ENCODE measurements around the gene CYBA. TPM values are rescaled to one million over a fixed set of nuclear protein-coding genes. Genes with fewer than 3 reads are reported as not detected.
A peak's percentile ranks its signal among the peaks of the same experiment; 100 is the strongest.

The CYBA gene
- polyA plus RNA-seq, 3 donors, result 1,168 to 2,376 (median 2,092) TPM

- Mint-ChIP-seq H3K4me1 (peaks cover 50% of the 10 kb centered on the region), H3K4me3 (no peak overlapping the region), H3K27ac (peak overlapping the region in 2 of 7 donors; percentile 65 to 87), H3K9me3 (no peaks in the 10 kb centered on the region), H3K36me3 (peaks cover 31 to 34% of the 10 kb centered on the region in 2 donors), H3K27me3 (ENCODE audit: low read depth in 3 of 3) (peaks cover 7 to 14% (median 12%) of the 10 kb centered on the region in 3 donors)
- peaks cover 31% of the 10 kb centered on the region for H4K20me1 ChIP-seq (ENCODE audit: insufficient read depth, low read length)
- H3K27ac ChIP-seq (ENCODE audit: low read depth in 1 of 2, low read length in 2 of 2), result no peak overlapping the region
- H2AFZ ChIP-seq (ENCODE audit: insufficient read depth, low read depth, low read length, poor library complexity, severe bottlenecking), result no peak overlapping the region
- H3K79me2 ChIP-seq (ENCODE audit: insufficient read depth, low read length), result peaks cover 5% of the 10 kb centered on the region
- no peak for DNase-seq
- peaks cover 32 to 38% of the 10 kb centered on the region in 2 donors for H3K4me1 ChIP-seq (ENCODE audit: control insufficient read depth in 1 of 2, insufficient read depth in 2 of 2, low read length in 2 of 2)
- H3K4me2 ChIP-seq (replicated peaks; ENCODE audit: extremely low read depth, low read length, poor library complexity, severe bottlenecking), result no peak overlapping the region
- intact Hi-C loops (cut with micrococcal nuclease), result no loop called here
- H3K9me3 ChIP-seq (replicated peaks in 1 of 2; ENCODE audit: control insufficient read depth in 1 of 2, insufficient read depth in 1 of 2, low read length in 2 of 2), result no peaks in the 10 kb centered on the region
- TF ChIP-seq CTCF (IDR thresholded peaks at IDR 0.05), result no peak
- 100% methylated on average over 1 of the region's 10 CpGs for WGBS (ENCODE audit: insufficient coverage)
- no peak overlapping the region for H3K9ac ChIP-seq (ENCODE audit: insufficient read depth, low read length, poor library complexity, severe bottlenecking)
- peaks cover 27 to 32% of the 10 kb centered on the region in 2 donors for H3K36me3 ChIP-seq (replicated peaks in 1 of 2; ENCODE audit: control insufficient read depth in 1 of 2, insufficient read depth in 2 of 2, low read length in 2 of 2)
- H3K27me3 ChIP-seq (ENCODE audit: control insufficient read depth in 2 of 2, insufficient read depth in 2 of 2, low read length in 2 of 2), result no peaks in the 10 kb centered on the region
- H3K4me3 ChIP-seq (replicated peaks in 1 of 3; ENCODE audit: low read depth in 2 of 3, low read length in 3 of 3), result no peak overlapping the region
Observed at GRCh38 chr16:88692861-88693260, 42.0 kb upstream of the CYBA start.

- Histone ChIP-seq H2AFZ (ENCODE audit: insufficient read depth, low read depth, low read length, poor library complexity, severe bottlenecking) (peak overlapping the region; percentile 29), H3K9ac (ENCODE audit: insufficient read depth, low read length, poor library complexity, severe bottlenecking) (peak overlapping the region; percentile 15), H3K27me3 (ENCODE audit: control insufficient read depth in 2 of 2, insufficient read depth in 2 of 2, low read length in 2 of 2) (no peaks in the 10 kb centered on the region), H4K20me1 (ENCODE audit: insufficient read depth, low read length) (peaks cover 23% of the 10 kb centered on the region), H3K4me1 (ENCODE audit: control insufficient read depth in 1 of 2, insufficient read depth in 2 of 2, low read length in 2 of 2) (peaks cover 36 to 42% of the 10 kb centered on the region in 2 donors), H3K27ac (ENCODE audit: low read depth in 1 of 2, low read length in 2 of 2) (peak overlapping the region; percentile 31 to 54), H3K79me2 (ENCODE audit: insufficient read depth, low read length) (no peaks in the 10 kb centered on the region), H3K4me3 (replicated peaks in 1 of 3; ENCODE audit: low read depth in 2 of 3, low read length in 3 of 3) (peak overlapping the region in 1 of 3 experiments; percentile 19), H3K36me3 (replicated peaks in 1 of 2; ENCODE audit: control insufficient read depth in 1 of 2, insufficient read depth in 2 of 2, low read length in 2 of 2) (peaks cover 19 to 23% of the 10 kb centered on the region in 2 donors), H3K4me2 (replicated peaks; ENCODE audit: extremely low read depth, low read length, poor library complexity, severe bottlenecking) (peak overlapping the region; percentile 47), H3K9me3 (replicated peaks in 1 of 2; ENCODE audit: control insufficient read depth in 1 of 2, insufficient read depth in 1 of 2, low read length in 2 of 2) (no peaks in the 10 kb centered on the region)
- H3K9me3 Mint-ChIP-seq, result no peaks in the 10 kb centered on the region
- peaks cover 9 to 17% (median 15%) of the 10 kb centered on the region in 3 donors for H3K27me3 Mint-ChIP-seq (ENCODE audit: low read depth in 3 of 3)
- no peak for TF ChIP-seq CTCF (IDR thresholded peaks at IDR 0.05)
- 16% methylated on average over 26 of the region's 26 CpGs for WGBS (ENCODE audit: insufficient coverage)
- H3K27ac Mint-ChIP-seq, result peak overlapping the region in 6 of 7 donors; percentile 31 to 87 (median 74)
- H3K4me3 Mint-ChIP-seq, result peak overlapping the region; percentile 41 to 63
- peaks cover 25 to 28% of the 10 kb centered on the region in 2 donors for H3K36me3 Mint-ChIP-seq
- H3K4me1 Mint-ChIP-seq, result peaks cover 48% of the 10 kb centered on the region
- intact Hi-C loops (cut with micrococcal nuclease), result no loop called here
- DNase-seq, result peak; percentile 68 to 90 (median 79)
Observed at GRCh38 chr16:88691924-88692560, 41.2 kb upstream of the CYBA start.

Data from CD14-positive monocyte (primary cell).